MCF 10A (cell line): Measurements from ENCODE around the gene PPP5C. TPM values are rescaled to one million over a fixed set of nuclear protein-coding genes. Genes with fewer than 3 reads are reported as not detected.

Experiments used
- BruUV-seq: library from RNA; stranded (reverse); fragments of 400-500 nt; replicated peaks from 2 replicates; lab custom pipeline; 2021; lab: Mats Ljungman, UMichigan
- CTCF ChIA-PET: fragments of 300-600 bp; sonication (Branson Sonifier 250); formaldehyde crosslinking; extraction: SDS; loops from one replicate; lab custom pipeline; 2021; ENCODE audit warnings: antibody characterized with exemption, inconsistent platforms; lab: Yijun Ruan, JAX
- POLR2A ChIA-PET: fragments of 300-600, 350-650 bp; sonication (Branson Sonifier 250); formaldehyde crosslinking; extraction: SDS; loops from one replicate; lab custom pipeline; 2020; ENCODE audit warnings: antibody characterized with exemption, inconsistent platforms; lab: Yijun Ruan, JAX
- DNase-seq: peaks from one replicate; pipeline ENCODE4 v3.0.0-alpha.2; 2018; ENCODE audit not compliant: unreplicated experiment
- H3K27ac Mint-ChIP-seq: one replicate; pipeline ENCODE4 v1.8.0; 2022; ENCODE audit warnings: mild to moderate bottlenecking, low read depth, mixed read lengths; ENCODE audit not compliant: unreplicated experiment
- H3K27me3 Mint-ChIP-seq: one replicate; pipeline ENCODE4 v1.8.0; 2022; ENCODE audit warnings: mixed read lengths; ENCODE audit not compliant: insufficient read depth, unreplicated experiment
- H3K36me3 Mint-ChIP-seq: one replicate; pipeline ENCODE4 v1.8.0; 2022; ENCODE audit warnings: mild to moderate bottlenecking, moderate library complexity, mixed read lengths; ENCODE audit not compliant: insufficient read depth, unreplicated experiment
- H3K4me1 Mint-ChIP-seq: one replicate; pipeline ENCODE4 v1.8.0; 2022; ENCODE audit warnings: mixed read lengths; ENCODE audit not compliant: insufficient read depth, unreplicated experiment
- H3K4me3 Mint-ChIP-seq: one replicate; pipeline ENCODE4 v1.8.0; 2022; ENCODE audit warnings: mild to moderate bottlenecking, moderate library complexity, mixed read lengths; ENCODE audit not compliant: unreplicated experiment
- H3K9me3 Mint-ChIP-seq: one replicate; pipeline ENCODE4 v1.8.0; 2022; ENCODE audit warnings: mixed read lengths; ENCODE audit not compliant: unreplicated experiment
- intact Hi-C: fragments of 100-400 bp; cut with micrococcal nuclease; formaldehyde crosslinking; loops from 2 replicates; pipeline ENCODE4 v1.14.1; 2022
- total RNA-seq: library from RNA; stranded (reverse); gene quantifications from 2 replicates; pipeline ENCODE4 v1.2.3, GENCODE V29; 2022
- TF ChIP-seq, protein P1 (sequence below): fragments of 200-600 bp; IDR thresholded peaks from one replicate; pipeline ENCODE4 v1.8.0; 2022; ENCODE audit warnings: antibody characterized with exemption, mild to moderate bottlenecking; ENCODE audit not compliant: unreplicated experiment

Gene PPP5C
- total RNA-seq, 1 experiment from 2014 or later: 81.5 TPM

GRCh38 chr19:46364359-46364758 lies 17.5 kb downstream of the PPP5C start:
- BruUV-seq: no TSS peak
- TF ChIP-seq, protein P1, sequence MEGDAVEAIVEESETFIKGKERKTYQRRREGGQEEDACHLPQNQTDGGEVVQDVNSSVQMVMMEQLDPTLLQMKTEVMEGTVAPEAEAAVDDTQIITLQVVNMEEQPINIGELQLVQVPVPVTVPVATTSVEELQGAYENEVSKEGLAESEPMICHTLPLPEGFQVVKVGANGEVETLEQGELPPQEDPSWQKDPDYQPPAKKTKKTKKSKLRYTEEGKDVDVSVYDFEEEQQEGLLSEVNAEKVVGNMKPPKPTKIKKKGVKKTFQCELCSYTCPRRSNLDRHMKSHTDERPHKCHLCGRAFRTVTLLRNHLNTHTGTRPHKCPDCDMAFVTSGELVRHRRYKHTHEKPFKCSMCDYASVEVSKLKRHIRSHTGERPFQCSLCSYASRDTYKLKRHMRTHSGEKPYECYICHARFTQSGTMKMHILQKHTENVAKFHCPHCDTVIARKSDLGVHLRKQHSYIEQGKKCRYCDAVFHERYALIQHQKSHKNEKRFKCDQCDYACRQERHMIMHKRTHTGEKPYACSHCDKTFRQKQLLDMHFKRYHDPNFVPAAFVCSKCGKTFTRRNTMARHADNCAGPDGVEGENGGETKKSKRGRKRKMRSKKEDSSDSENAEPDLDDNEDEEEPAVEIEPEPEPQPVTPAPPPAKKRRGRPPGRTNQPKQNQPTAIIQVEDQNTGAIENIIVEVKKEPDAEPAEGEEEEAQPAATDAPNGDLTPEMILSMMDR: no peak
- no peak overlapping the region for H3K27ac Mint-ChIP-seq
- H3K4me3 Mint-ChIP-seq: no peak overlapping the region
- intact Hi-C loops: no loop called here
- CTCF ChIA-PET: interaction anchor here (1.0 to 1.8 kb wide), 4 partner anchors 16 to 179 kb away, joined by 3 to 12 read pairs (median 3); partner anchors contain the start of gene PPP5C
- POLR2A ChIA-PET: interaction anchor here (0.7 to 2.1 kb wide), 3 partner anchors 8 to 13 kb away, joined by 3 to 10 read pairs (median 9); no protein-coding TSS in a partner anchor
- no peaks in the 10 kb centered on the region for H3K4me1 Mint-ChIP-seq
- H3K27me3 Mint-ChIP-seq: no peaks in the 10 kb centered on the region
- no peaks in the 10 kb centered on the region for H3K9me3 Mint-ChIP-seq
- no peak for DNase-seq
- H3K36me3 Mint-ChIP-seq: peaks cover 76% of the 10 kb centered on the region

- no peaks in the 10 kb centered on the region for H3K27me3 Mint-ChIP-seq
- no peaks in the 10 kb centered on the region for H3K9me3 Mint-ChIP-seq
These were observed 18.7 kb downstream of the PPP5C start for GRCh38 chr19:46365561-46365960.

GRCh38 chr19:46366620-46367292 lies 19.9 kb downstream of the PPP5C start:
- DNase-seq: no peak
- H3K4me1 Mint-ChIP-seq: peaks cover 9% of the 10 kb centered on the region
- H3K9me3 Mint-ChIP-seq: no peaks in the 10 kb centered on the region
- H3K27ac Mint-ChIP-seq: peak overlapping the region; percentile 46
- H3K36me3 Mint-ChIP-seq: peaks cover 68% of the 10 kb centered on the region
- ChIA-PET POLR2A (interaction anchor here (1.6 kb wide), 1 partner anchor 19 kb away, joined by 3 read pairs; the partner anchor contains the start of gene PPP5C), CTCF (no interaction called here)
- intact Hi-C loops: loop anchor here (2.0 kb wide), 1 partner anchor 16 kb away; no protein-coding TSS in a partner anchor
- no peak overlapping the region for H3K4me3 Mint-ChIP-seq
- no TSS peak for BruUV-seq
- no peaks in the 10 kb centered on the region for H3K27me3 Mint-ChIP-seq
- TF ChIP-seq, protein P1: no peak

More at GRCh38 chr19:46365561-46365960, 18.7 kb downstream of the PPP5C start:
- no peaks in the 10 kb centered on the region for H3K4me1 Mint-ChIP-seq
- TF ChIP-seq, protein P1: no peak
- peak overlapping the region; percentile 35 for H3K27ac Mint-ChIP-seq
- H3K4me3 Mint-ChIP-seq: no peak overlapping the region
- intact Hi-C loops: no loop called here
- no TSS peak for BruUV-seq
- ChIA-PET POLR2A (interaction anchor here (0.6 kb wide), 1 partner anchor 13 kb away, joined by 3 read pairs; no protein-coding TSS in a partner anchor), CTCF (interaction anchor here (1.7 to 1.8 kb wide), 2 partner anchors 19 to 86 kb away, joined by 3 to 12 read pairs; partner anchors contain the start of gene PPP5C)
- peaks cover 70% of the 10 kb centered on the region for H3K36me3 Mint-ChIP-seq
- no peak for DNase-seq

- Mint-ChIP-seq H3K4me3 (no peak overlapping the region), H3K27me3 (no peaks in the 10 kb centered on the region), H3K36me3 (peaks cover 62% of the 10 kb centered on the region), H3K27ac (peak overlapping the region; percentile 46), H3K9me3 (no peaks in the 10 kb centered on the region), H3K4me1 (peaks cover 15% of the 10 kb centered on the region)
- intact Hi-C loops: loop anchor here (2.0 kb wide), 1 partner anchor 17 kb away; no protein-coding TSS in a partner anchor
- BruUV-seq: no TSS peak
- TF ChIP-seq, protein P1: no peak
- ChIA-PET CTCF (interaction anchor here (0.9 kb wide), 2 partner anchors 87 to 163 kb away, joined by 3 to 5 read pairs; no protein-coding TSS in a partner anchor), POLR2A (interaction anchor here (1.2 to 1.6 kb wide), 2 partner anchors 13 to 20 kb away, joined by 3 read pairs; partner anchors contain the start of gene PPP5C)
- DNase-seq: no peak
These were observed 20.5 kb downstream of the PPP5C start for GRCh38 chr19:46367426-46367825.
